AG04449 (cell line): ENCODE data around the gene SMC6.

ENCODE experiments used
- CTCF ChIA-PET: fragments of 350-600 bp; formaldehyde crosslinking; extraction: SDS; loops from one replicate; lab custom pipeline; 2021; ENCODE audit warnings: antibody characterized with exemption; lab: Yijun Ruan, JAX
- POLR2A ChIA-PET: fragments of 400-600, 350-600 bp; formaldehyde crosslinking; extraction: SDS; loops from one replicate; lab custom pipeline; 2020; ENCODE audit warnings: antibody characterized with exemption, inconsistent platforms; lab: Yijun Ruan, JAX
- DNase-seq: peaks from one replicate; pipeline ENCODE4 v3.0.0-alpha.2; 2010; ENCODE audit warnings: low read depth, low spot score
- H3K4me3 ChIP-seq: 2 replicates; pipeline ENCODE4 v1.5.1; 2011; ENCODE audit warnings: low read depth, mild to moderate bottlenecking, control low read depth, low read length
- CTCF ChIP-seq: IDR thresholded peaks from one replicate; pipeline ENCODE4 v1.5.1; 2011; ENCODE audit warnings: mild to moderate bottlenecking, moderate library complexity, low read length, control low read depth, inconsistent platforms; ENCODE audit not compliant: insufficient read depth; ENCODE audit errors: missing control alignments

SMC6 gene

DNA sequence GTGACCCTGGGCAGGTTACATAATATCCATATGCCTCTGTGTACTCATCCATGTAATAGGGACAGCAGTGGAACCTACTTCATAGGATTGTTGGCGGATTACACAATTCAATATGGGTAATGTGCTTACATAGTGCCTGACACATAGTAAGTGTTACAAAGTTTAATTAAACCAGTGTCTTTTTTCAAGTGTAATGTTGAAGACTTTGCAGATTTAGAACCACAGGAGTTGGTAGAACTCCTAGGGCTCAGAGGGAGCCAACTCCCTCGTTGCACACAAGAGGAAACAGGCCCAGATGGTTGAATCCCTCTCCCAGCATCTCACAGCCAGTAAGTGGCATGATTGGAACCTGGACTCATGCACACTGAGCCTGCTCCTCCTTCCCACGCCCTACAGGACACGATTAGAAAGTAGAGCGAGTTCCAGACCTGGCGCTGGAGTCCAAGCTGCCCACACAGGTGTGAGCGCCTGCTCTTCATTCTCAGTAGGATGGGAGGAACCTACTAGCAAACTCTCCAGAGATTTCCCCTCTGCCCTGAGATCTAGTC, 115.3 kb downstream of the SMC6 start:
- CTCF ChIA-PET, result no interaction called here
- H3K4me3 ChIP-seq, result no peak overlapping the region
- no peak for TF ChIP-seq CTCF
- POLR2A ChIA-PET, result no interaction called here
- no peak for DNase-seq

- ChIA-PET CTCF (interaction anchor here (1.0 to 3.7 kb wide), 2 partner anchors 8 to 29 kb away, joined by 3 to 27 read pairs; no protein-coding TSS in a partner anchor), POLR2A (no interaction called here)
- H3K4me3 ChIP-seq, result no peak overlapping the region
- TF ChIP-seq CTCF, result no peak
- no peak for DNase-seq
These were observed 116.3 kb downstream of the SMC6 start for GRCh38 chr2:17637131-17637906.

DNA sequence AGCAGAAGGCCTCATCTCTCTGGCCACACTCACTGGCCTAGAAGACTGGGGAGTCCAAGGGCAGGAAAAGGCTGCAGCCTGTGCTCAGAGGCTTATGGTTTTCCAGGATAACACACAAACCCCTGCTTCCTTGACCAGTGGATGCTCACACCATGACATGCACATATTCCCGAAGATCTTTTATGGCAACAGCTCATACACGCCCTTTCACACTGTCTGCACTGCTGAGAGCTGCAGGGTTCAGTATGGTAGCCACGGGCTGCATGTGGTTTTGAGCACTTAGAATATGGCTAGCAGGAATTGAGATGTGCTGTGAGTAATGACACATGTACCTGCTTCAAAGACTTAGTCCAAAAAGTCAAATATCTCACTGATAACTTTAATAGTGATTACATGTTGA, 117.4 kb downstream of the SMC6 start:
- ChIA-PET POLR2A (no interaction called here), CTCF (interaction anchor here (3.7 kb wide), 1 partner anchor 10 kb away, joined by 27 read pairs; no protein-coding TSS in a partner anchor)
- no peak overlapping the region for H3K4me3 ChIP-seq
- DNase-seq, result no peak
- no peak for TF ChIP-seq CTCF

- ChIA-PET CTCF (interaction anchor here (1.6 to 3.7 kb wide), 2 partner anchors 11 to 36 kb away, joined by 4 to 27 read pairs; no protein-coding TSS in a partner anchor), POLR2A (interaction anchor here (0.6 kb wide), 1 partner anchor 22 kb away, joined by 3 read pairs; no protein-coding TSS in a partner anchor)
- H3K4me3 ChIP-seq, result no peak overlapping the region
- TF ChIP-seq CTCF, result no peak
- no peak for DNase-seq
These were observed 118.6 kb downstream of the SMC6 start for GRCh38 chr2:17634997-17635396.

- TF ChIP-seq CTCF, result no peak
- no peak for DNase-seq
- POLR2A ChIA-PET, result no interaction called here
- CTCF ChIA-PET, result interaction anchor here (1.8 kb wide), 1 partner anchor 15 kb away, joined by 20 read pairs; no protein-coding TSS in a partner anchor
- no peak overlapping the region for H3K4me3 ChIP-seq
These were observed 123.5 kb downstream of the SMC6 start for GRCh38 chr2:17630089-17630488.

DNA sequence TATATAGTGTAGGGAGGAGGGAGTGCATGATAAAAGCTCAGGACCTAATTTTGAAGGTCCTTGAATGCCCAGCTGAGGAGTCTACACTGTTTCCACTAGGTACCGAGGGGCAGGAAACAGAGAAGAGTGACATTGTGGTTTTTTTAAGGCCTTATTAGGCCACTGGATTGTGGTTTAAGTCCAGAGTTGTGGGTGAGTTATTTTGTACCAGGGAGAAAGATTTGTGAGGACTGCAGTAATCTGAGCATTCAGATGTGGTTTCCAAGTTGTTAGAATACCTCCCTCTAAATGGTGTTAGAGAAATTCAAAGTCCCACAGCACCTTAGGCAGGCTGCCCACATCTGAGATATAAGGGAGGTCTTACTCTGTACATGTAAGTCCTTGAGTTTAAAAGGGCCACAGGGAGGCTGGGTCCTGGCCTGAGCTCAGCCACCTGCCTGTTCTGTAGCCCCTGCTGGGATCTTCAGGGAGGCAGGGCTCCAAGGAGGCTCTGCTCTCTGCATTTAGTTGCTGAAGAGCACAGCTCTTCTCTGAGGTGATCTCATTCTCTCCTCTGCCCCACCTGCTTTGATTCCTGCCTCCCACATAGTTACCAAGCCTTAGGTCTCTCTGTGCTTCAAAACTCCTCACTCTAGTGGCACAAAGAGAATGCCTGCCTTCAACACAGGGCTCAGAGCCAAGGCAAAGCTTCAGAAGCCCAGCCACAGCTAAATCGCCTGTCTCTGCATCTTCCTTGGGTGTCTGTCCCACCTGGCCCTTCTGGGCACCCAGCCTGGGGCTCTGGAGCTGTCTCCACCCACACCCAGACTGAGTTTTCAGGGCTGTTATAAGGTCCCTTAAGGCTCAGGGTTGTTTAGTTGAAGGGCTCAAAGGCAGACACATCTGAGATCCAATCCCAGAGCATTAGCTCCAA, 125.0 kb downstream of the SMC6 start:
- no peak overlapping the region for H3K4me3 ChIP-seq
- TF ChIP-seq CTCF, result no peak
- no peak for DNase-seq
- ChIA-PET POLR2A (no interaction called here), CTCF (interaction anchor here (1.3 to 1.8 kb wide), 5 partner anchors 12 to 43 kb away, joined by 3 to 20 read pairs (median 7); no protein-coding TSS in a partner anchor)
